SK-N-SH (cell line): ENCODE results near the gene PNKD. TPM values are rescaled to one million over a fixed set of nuclear protein-coding genes. Genes with fewer than 3 reads are reported as not detected.

Source experiments
- CTCF ChIA-PET: fragments of 300-600, 350-600 bp; formaldehyde crosslinking; extraction: SDS; loops from one replicate; lab custom pipeline; 2021; lab: Yijun Ruan, JAX
- POLR2A ChIA-PET: fragments of 350-600 bp; sonication (Branson Sonifier 250); formaldehyde crosslinking; extraction: SDS; loops from one replicate; lab custom pipeline; 2020; ENCODE audit warnings: antibody characterized with exemption, inconsistent platforms; lab: Yijun Ruan, JAX
- DNase-seq: peaks from one replicate; pipeline ENCODE4 v3.0.0; 2012
- H2AFZ ChIP-seq: fragments of 200-600 bp; sonication (generic); 2 replicates; pipeline ENCODE4 v1.8.1; 2016; ENCODE audit warnings: antibody characterized with exemption, mild to moderate bottlenecking, low read depth
- H3F3A ChIP-seq: fragments of 200-600 bp; sonication (generic); replicated peaks from 2 replicates; pipeline ENCODE3; 2016; ENCODE audit warnings: antibody characterized with exemption, mild to moderate bottlenecking; ENCODE audit not compliant: insufficient read depth
- H3K27ac ChIP-seq, 2 experiments: fragments of 200-500 bp in 1 of 2; fragments of 200-600 bp in 1 of 2; sonication (Bioruptor generic) in 1 of 2; sonication (generic), shearing (Covaris generic) in 1 of 2; 2 replicates each; pipeline versions ENCODE4 v1.5.1 to v1.6.1; 2014 to 2016; ENCODE audit warnings: low read depth in 2 of 2, inconsistent platforms in 1 of 2, low read length in 1 of 2, mild to moderate bottlenecking in 1 of 2, mixed read lengths in 1 of 2
- H3K27me3 ChIP-seq: fragments of 200-600 bp; sonication (generic), shearing (Covaris generic); 2 replicates; pipeline ENCODE4 v1.6.1; 2016; ENCODE audit warnings: mixed run types; ENCODE audit not compliant: insufficient read depth
- H3K36me3 ChIP-seq, 2 experiments: fragments of 200-500 bp in 1 of 2; fragments of 200-600 bp in 1 of 2; sonication (Bioruptor generic) in 1 of 2; sonication (generic) in 1 of 2; replicated peaks in 1 of 2; 2 replicates each; pipeline versions ENCODE3 to v1.5.1; 2014 to 2016; ENCODE audit warnings: low read length in 1 of 2, mild to moderate bottlenecking in 1 of 2; ENCODE audit not compliant: insufficient read depth in 2 of 2, control insufficient read depth in 1 of 2
- H3K4me1 ChIP-seq, 2 experiments: fragments of 200-500 bp in 1 of 2; fragments of 200-600 bp in 1 of 2; sonication (Bioruptor generic) in 1 of 2; sonication (generic), shearing (Covaris generic) in 1 of 2; 2 replicates each; pipeline versions ENCODE4 v1.5.1 to v1.6.1; 2014 to 2016; ENCODE audit warnings: low read depth in 1 of 2, low read length in 1 of 2, mixed run types in 1 of 2; ENCODE audit not compliant: insufficient read depth in 2 of 2, control insufficient read depth in 1 of 2
- H3K4me2 ChIP-seq: fragments of 200-600 bp; sonication (generic), shearing (Covaris generic); 2 replicates; pipeline ENCODE4 v1.6.1; 2017; ENCODE audit warnings: mixed run types
- H3K4me3 ChIP-seq, 2 experiments: fragments of 200-500 bp in 1 of 2; fragments of 200-600 bp in 1 of 2; sonication (Bioruptor generic) in 1 of 2; sonication (generic), shearing (Covaris generic) in 1 of 2; 2 replicates each; pipeline versions ENCODE4 v1.5.1 to v1.8.1; 2014 to 2016; ENCODE audit warnings: low read depth in 2 of 2, inconsistent platforms in 1 of 2, low read length in 1 of 2, mild to moderate bottlenecking in 1 of 2, mixed read lengths in 1 of 2, moderate library complexity in 1 of 2
- H3K79me2 ChIP-seq: fragments of 200-600 bp; sonication (generic); 2 replicates; pipeline ENCODE4 v1.8.1; 2017; ENCODE audit warnings: mild to moderate bottlenecking; ENCODE audit not compliant: insufficient read depth
- H3K9ac ChIP-seq: fragments of 200-600 bp; sonication (generic); 2 replicates; pipeline ENCODE4 v1.6.1; 2017; ENCODE audit warnings: mixed run types
- H3K9me2 ChIP-seq: fragments of 200-600 bp; sonication (generic); 2 replicates; pipeline ENCODE4 v1.6.1; 2017; ENCODE audit warnings: mixed run types
- H3K9me3 ChIP-seq: fragments of 200-600 bp; sonication (generic); 2 replicates; pipeline ENCODE4 v1.6.1; 2017; ENCODE audit warnings: mixed run types, mild to moderate bottlenecking, moderate library complexity
- H4K20me1 ChIP-seq: fragments of 200-600 bp; sonication (generic); 2 replicates; pipeline ENCODE4 v1.6.1; 2017; ENCODE audit warnings: mild to moderate bottlenecking, mixed run types; ENCODE audit not compliant: insufficient read depth
- ELF1 ChIP-seq: IDR thresholded peaks from 2 replicates; pipeline ENCODE4 v1.4.0; 2012
- FOSL2 ChIP-seq: IDR thresholded peaks from 2 replicates; pipeline ENCODE4 v1.4.0; 2012; ENCODE audit warnings: low read depth, mild to moderate bottlenecking, moderate library complexity, borderline replicate concordance
- MEF2A ChIP-seq: IDR thresholded peaks from 2 replicates; pipeline ENCODE4 v1.4.0; 2012; ENCODE audit warnings: low read depth, borderline replicate concordance
- MXI1 ChIP-seq: IDR thresholded peaks from 2 replicates; pipeline ENCODE4 v1.6.1; 2012; ENCODE audit warnings: mild to moderate bottlenecking, low read depth, low read length, improper control_type of control experiment
- NRF1 ChIP-seq: IDR thresholded peaks from 2 replicates; pipeline ENCODE4 v1.6.1; 2012; ENCODE audit warnings: low read depth, mild to moderate bottlenecking, low read length
- RFX5 ChIP-seq: IDR thresholded peaks from 2 replicates; pipeline ENCODE4 v1.6.1; 2012; ENCODE audit warnings: mild to moderate bottlenecking, improper control_type of control experiment, low read length
- SMC3 ChIP-seq: IDR thresholded peaks from 2 replicates; pipeline ENCODE4 v1.6.1; 2012; ENCODE audit warnings: low read depth, low read length, improper control_type of control experiment
- TCF12 ChIP-seq: IDR thresholded peaks from 2 replicates; pipeline ENCODE4 v1.4.0; 2012
- USF1 ChIP-seq: IDR thresholded peaks from 2 replicates; pipeline ENCODE4 v1.4.0; 2012; ENCODE audit warnings: low read depth, borderline replicate concordance
- USF2 ChIP-seq: fragments of 150-350 bp; IDR thresholded peaks from 2 replicates; pipeline ENCODE4 v1.6.1; 2017; ENCODE audit warnings: antibody characterized with exemption, low read length, low read depth, borderline replicate concordance
- ZBTB33 ChIP-seq: IDR thresholded peaks from 2 replicates; pipeline ENCODE4 v1.4.0; 2012; ENCODE audit warnings: low read depth, borderline replicate concordance
- WGBS: methylation state at CpG from one replicate; pipeline ENCODE4 v1.1.6; 2017; ENCODE audit warnings: low lambda C conversion rate; 5-methylcytosine and 5-hydroxymethylcytosine counted together
- polyA plus RNA-seq, 3 experiments: library from polyadenylated mRNA; depleted of rRNA; stranded (reverse); fragments of >200 nt; gene quantifications; 2 replicates each; pipeline ENCODE4 v1.2.3, GENCODE V29; 2012
- TF ChIP-seq, protein P1 (sequence below): fragments of 150-350 bp; IDR thresholded peaks from 2 replicates; pipeline ENCODE4 v1.6.1; 2016; ENCODE audit warnings: mild to moderate bottlenecking, low read depth, low read length

PNKD gene
- polyA plus RNA-seq, 1 of the 3 experiments (the other 2 are of a cell fraction): 101 TPM

DNA sequence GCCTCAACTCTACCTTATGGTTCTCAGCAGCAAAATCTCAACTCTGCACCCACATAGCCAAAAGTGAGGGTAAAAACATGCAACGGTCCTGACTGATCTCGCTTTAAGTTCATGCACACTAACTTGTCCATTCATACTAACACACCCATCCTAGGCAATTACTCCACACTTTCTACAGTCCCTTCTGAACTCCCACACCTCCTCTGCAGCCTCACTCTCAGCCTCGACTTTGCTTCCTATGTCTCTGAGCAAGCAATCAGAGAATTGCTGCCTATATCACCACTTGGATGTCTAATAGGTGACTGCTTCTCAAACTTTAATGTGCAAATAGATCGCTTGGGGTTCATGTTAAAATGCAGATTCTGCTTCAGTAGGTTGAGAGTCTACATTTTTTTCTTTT lies 29.8 kb downstream of the PNKD start:
- CTCF ChIA-PET: interaction anchor here (0.8 to 3.2 kb wide), 4 partner anchors 14 to 96 kb away, joined by 3 to 52 read pairs (median 10); partner anchors contain the start of gene CATIP
- Histone ChIP-seq H3K36me3 (no peaks in the 10 kb centered on the region), H4K20me1 (no peaks in the 10 kb centered on the region), H3K9me2 (no peaks in the 10 kb centered on the region), H3K9me3 (no peaks in the 10 kb centered on the region), H2AFZ (no peak overlapping the region), H3K9ac (no peak overlapping the region), H3K4me2 (no peak overlapping the region), H3K27me3 (no peaks in the 10 kb centered on the region), H3F3A (peaks cover 4% of the 10 kb centered on the region), H3K79me2 (no peaks in the 10 kb centered on the region), H3K4me1 (peaks cover 0 to 1% of the 10 kb centered on the region in 2 experiments; a peak in 1 of 4 replicates), H3K27ac (no peak overlapping the region), H3K4me3 (no peak overlapping the region)
- POLR2A ChIA-PET: no interaction called here
- DNase-seq: no peak
- TF ChIP-seq RFX5 (no peak), MEF2A (no peak), ZBTB33 (no peak), SMC3 (no peak), NRF1 (no peak), ELF1 (no peak), MXI1 (no peak), FOSL2 (no peak), TCF12 (no peak), USF2 (no peak), USF1 (no peak)
- TF ChIP-seq, protein P1, sequence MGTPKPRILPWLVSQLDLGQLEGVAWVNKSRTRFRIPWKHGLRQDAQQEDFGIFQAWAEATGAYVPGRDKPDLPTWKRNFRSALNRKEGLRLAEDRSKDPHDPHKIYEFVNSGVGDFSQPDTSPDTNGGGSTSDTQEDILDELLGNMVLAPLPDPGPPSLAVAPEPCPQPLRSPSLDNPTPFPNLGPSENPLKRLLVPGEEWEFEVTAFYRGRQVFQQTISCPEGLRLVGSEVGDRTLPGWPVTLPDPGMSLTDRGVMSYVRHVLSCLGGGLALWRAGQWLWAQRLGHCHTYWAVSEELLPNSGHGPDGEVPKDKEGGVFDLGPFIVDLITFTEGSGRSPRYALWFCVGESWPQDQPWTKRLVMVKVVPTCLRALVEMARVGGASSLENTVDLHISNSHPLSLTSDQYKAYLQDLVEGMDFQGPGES: no peak
- 62% methylated on average over 4 of the region's 4 CpGs for WGBS
